Motor neuron (in vitro differentiated cells): ENCODE data around the gene EID3. TPM values are rescaled to one million over a fixed set of nuclear protein-coding genes. Genes with fewer than 3 reads are reported as not detected.

Source experiments
- ATAC-seq, 8 experiments: fragments of 200-7000 bp; cut with Tn5 transposase; replicated peaks in 6 of 8; 2 replicates each; pipeline ENCODE4 v1.8.0; 2021; ENCODE audit warnings: mild to moderate bottlenecking in 8 of 8, moderate library complexity in 8 of 8
- H3K27ac ChIP-seq, 2 donors: fragments of 250-450 bp; sonication (Bioruptor Pico); 2 replicates each; pipeline ENCODE4 v1.9.0; 2021; ENCODE audit warnings: antibody characterized with exemption in 2 of 2, mild to moderate bottlenecking in 2 of 2, moderate library complexity in 1 of 2
- H3K4me1 ChIP-seq, 2 donors: fragments of 250-450 bp; sonication (Bioruptor Pico); replicated peaks in 1 of 2; 2 replicates each; pipeline ENCODE4 v1.6.1; 2021; ENCODE audit warnings: antibody characterized with exemption in 2 of 2, mild to moderate bottlenecking in 2 of 2, moderate library complexity in 1 of 2
- H3K4me3 ChIP-seq, 5 donors: fragments of 250-450 bp; sonication (Bioruptor Pico); 2 replicates each; pipeline ENCODE4 v1.9.0; 2021; ENCODE audit warnings: antibody characterized with exemption in 5 of 5, mild to moderate bottlenecking in 5 of 5, moderate library complexity in 4 of 5
- WGBS, 10 experiments: fragments of 450-650 bp; shearing (Covaris generic); methylation state at CpG; one replicate each; pipeline ENCODE4 v1.0.0; 2022; 5-methylcytosine and 5-hydroxymethylcytosine counted together
- in situ Hi-C, 9 experiments: fragments of 400-800 bp; cut with MboI; loops; one replicate each; pipeline ENCODE4 v1.15.0; 2021; ENCODE audit warnings: low sequenced_read_pairs in 9 of 9, low pct_unique_long_range_greater_than_20kb in 2 of 9; ENCODE audit not compliant: unreplicated experiment in 9 of 9
- total RNA-seq, 8 experiments: library from RNA; unstranded; fragments of 300-600 nt; gene quantifications; 2 replicates each; pipeline versions ENCODE4 v1.2.3 to v1.2.4, GENCODE V29; 2022

EID3 gene
- total RNA-seq, 8 experiments from 2014 or later = 1.5 to 14.3 (median 3.8) TPM

GRCh38 chr12:104339663-104340062 is 36.1 kb downstream of the EID3 start:
- Histone ChIP-seq H3K4me1 (no peaks in the 10 kb centered on the region), H3K4me3 (no peak overlapping the region), H3K27ac (no peak overlapping the region)
- 67 to 100% (median 96%) methylated on average over 1 to 3 of the region's 3 CpGs; no CpG with 5 or more reads in 3 of the 10 experiments for WGBS, 10 experiments
- in situ Hi-C loops = no loop called here
- ATAC-seq = no peak

GRCh38 chr12:104340177-104340576 is 36.6 kb downstream of the EID3 start:
- Histone ChIP-seq H3K4me1 (no peaks in the 10 kb centered on the region), H3K4me3 (no peak overlapping the region), H3K27ac (no peak overlapping the region)
- ATAC-seq = no peak
- WGBS, 10 experiments = 100% methylated on average over 1 of the region's 1 CpG; no CpG with 5 or more reads in 2 of the 10 experiments
- in situ Hi-C loops = no loop called here

GRCh38 chr12:104340925-104341611 is 37.5 kb downstream of the EID3 start:
- H3K4me1 ChIP-seq = no peaks in the 10 kb centered on the region
- no peak overlapping the region for H3K4me3 ChIP-seq
- H3K27ac ChIP-seq = no peak overlapping the region
- 75 to 100% (median 100%) methylated on average over 1 to 2 of the region's 6 CpGs; no CpG with 5 or more reads in 4 of the 10 experiments for WGBS, 10 experiments
- no peak for ATAC-seq
- in situ Hi-C loops = no loop called here

- ATAC-seq = no peak
- in situ Hi-C loops = no loop called here
- H3K27ac ChIP-seq = no peak overlapping the region
Measured at GRCh38 chr12:104342147-104342546, 38.6 kb downstream of the EID3 start.

GRCh38 chr12:104342635-104343249 is 39.2 kb downstream of the EID3 start:
- in situ Hi-C loops = no loop called here
- no peaks in the 10 kb centered on the region for H3K4me1 ChIP-seq
- 84 to 100% (median 95%) methylated on average over 3 to 11 of the region's 12 CpGs; no CpG with 5 or more reads in 2 of the 10 experiments for WGBS, 10 experiments
- no peak for ATAC-seq
- no peak overlapping the region for H3K4me3 ChIP-seq
- H3K27ac ChIP-seq = no peak overlapping the region

More at GRCh38 chr12:104342147-104342546, 38.6 kb downstream of the EID3 start:
- 83 to 100% (median 100%) methylated on average over 1 to 2 of the region's 2 CpGs; no CpG with 5 or more reads in 3 of the 10 experiments for WGBS, 10 experiments
- Histone ChIP-seq H3K4me3 (no peak overlapping the region), H3K4me1 (no peaks in the 10 kb centered on the region)

- H3K27ac ChIP-seq = no peak overlapping the region
- in situ Hi-C loops = no loop called here
- H3K4me3 ChIP-seq = no peak overlapping the region
- 70 to 100% (median 91%) methylated on average over 1 to 2 of the region's 2 CpGs; no CpG with 5 or more reads in 3 of the 10 experiments for WGBS, 10 experiments
- no peak for ATAC-seq
- H3K4me1 ChIP-seq = no peaks in the 10 kb centered on the region
Measured at GRCh38 chr12:104344682-104345081, 41.1 kb downstream of the EID3 start.

GRCh38 chr12:104345234-104346066 is 41.9 kb downstream of the EID3 start:
- Histone ChIP-seq H3K4me1 (no peaks in the 10 kb centered on the region), H3K4me3 (no peak overlapping the region), H3K27ac (no peak overlapping the region)
- 43 to 100% (median 90%) methylated on average over 1 to 7 of the region's 7 CpGs for WGBS, 10 experiments
- in situ Hi-C loops = no loop called here
- ATAC-seq = no peak

GRCh38 chr12:104347374-104348075 is 44.0 kb downstream of the EID3 start:
- in situ Hi-C loops = no loop called here
- peaks cover 0 to 2% of the 10 kb centered on the region in 2 donors for H3K4me1 ChIP-seq
- H3K27ac ChIP-seq = no peak overlapping the region
- WGBS, 10 experiments = 60 to 100% (median 87%) methylated on average over 1 to 5 of the region's 5 CpGs
- H3K4me3 ChIP-seq = no peak overlapping the region
- ATAC-seq = peak in 1 of 8 experiments; percentile 30

GRCh38 chr12:104348283-104348993 is 44.9 kb downstream of the EID3 start:
- in situ Hi-C loops = no loop called here
- H3K4me1 ChIP-seq = peaks cover 0 to 2% of the 10 kb centered on the region in 2 donors
- no peak overlapping the region for H3K27ac ChIP-seq
- WGBS, 10 experiments = 50 to 100% (median 93%) methylated on average over 1 to 11 of the region's 11 CpGs; no CpG with 5 or more reads in 2 of the 10 experiments
- no peak overlapping the region for H3K4me3 ChIP-seq
- ATAC-seq = no peak

GRCh38 chr12:104348994-104349494 is 45.5 kb downstream of the EID3 start:
- no peak overlapping the region for H3K27ac ChIP-seq
- peaks cover 0 to 2% of the 10 kb centered on the region in 2 donors for H3K4me1 ChIP-seq
- in situ Hi-C loops = no loop called here
- no peak overlapping the region for H3K4me3 ChIP-seq
- no peak for ATAC-seq
- 93 to 100% (median 100%) methylated on average over 1 to 2 of the region's 2 CpGs; no CpG with 5 or more reads in 2 of the 10 experiments for WGBS, 10 experiments

GRCh38 chr12:104350211-104351056 is 46.9 kb downstream of the EID3 start:
- WGBS, 10 experiments = 58 to 92% (median 86%) methylated on average over 1 to 8 of the region's 8 CpGs; no CpG with 5 or more reads in 1 of the 10 experiments
- in situ Hi-C loops = loop anchor here in 3 of 9 experiments (25.0 kb wide), 4 partner anchors 138 to 712 kb away; partner anchors contain the start of gene TXNRD1 (in 1 of the 3)
- no peak overlapping the region for H3K27ac ChIP-seq

More at GRCh38 chr12:104350211-104351056, 46.9 kb downstream of the EID3 start:
- Histone ChIP-seq H3K4me1 (peaks cover 0 to 2% of the 10 kb centered on the region in 2 donors), H3K4me3 (no peak overlapping the region)
- no peak for ATAC-seq
